AG04449 (cell line): ENCODE measurements around the gene SYT15.
"Not testable (repeated sequence)": the region's sequence is repeated elsewhere in the genome, so short reads cannot be mapped to it uniquely, and the experiment has no call there.

Experiments used
- CTCF ChIA-PET: fragments of 350-600 bp; formaldehyde crosslinking; extraction: SDS; loops from one replicate; lab custom pipeline; 2021; ENCODE audit warnings: antibody characterized with exemption; lab: Yijun Ruan, JAX
- POLR2A ChIA-PET: fragments of 400-600, 350-600 bp; formaldehyde crosslinking; extraction: SDS; loops from one replicate; lab custom pipeline; 2020; ENCODE audit warnings: antibody characterized with exemption, inconsistent platforms; lab: Yijun Ruan, JAX
- DNase-seq: peaks from one replicate; pipeline ENCODE4 v3.0.0-alpha.2; 2010; ENCODE audit warnings: low read depth, low spot score
- H3K4me3 ChIP-seq: 2 replicates; pipeline ENCODE4 v1.5.1; 2011; ENCODE audit warnings: low read depth, mild to moderate bottlenecking, control low read depth, low read length

The SYT15 gene

DNA sequence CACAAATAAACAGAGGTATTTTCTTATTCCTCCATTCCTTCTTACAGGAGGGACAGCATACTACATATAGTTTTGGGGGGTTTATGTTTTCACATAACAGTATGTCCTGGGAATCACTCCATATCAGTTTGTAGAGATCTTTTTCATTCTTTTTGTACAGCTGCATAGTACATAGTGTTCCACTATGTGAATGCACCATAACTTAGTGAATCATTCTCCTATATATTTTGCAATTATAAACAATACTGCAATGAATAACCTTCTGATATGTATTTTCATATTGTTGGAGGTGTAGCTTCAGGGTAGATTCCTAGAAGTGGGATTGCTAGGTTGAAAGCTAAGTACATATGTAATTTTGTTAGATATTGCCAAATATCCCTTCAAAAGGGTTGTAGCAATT is 61.1 kb downstream of the SYT15 start:
- H3K4me3 ChIP-seq, DNase-seq, POLR2A ChIA-PET, CTCF ChIA-PET: not testable (repeated sequence)
